Hepatocyte (in vitro differentiated cells): Measurements from ENCODE around the gene VPS29.

Source experiments
- EZH2 ChIP-seq: fragments of 200-600 bp; sonication (generic); IDR thresholded peaks from 2 replicates; pipeline ENCODE4 v1.6.1; 2016; ENCODE audit warnings: antibody characterized with exemption, mild to moderate bottlenecking, borderline replicate concordance
- EZH2phosphoT487 ChIP-seq: fragments of 200-600 bp; sonication (generic); IDR thresholded peaks from one replicate; pipeline ENCODE4 v1.6.1; 2018; ENCODE audit warnings: antibody characterized with exemption, mild to moderate bottlenecking, low read depth, moderate library complexity; ENCODE audit not compliant: unreplicated experiment, severe bottlenecking
- TF ChIP-seq, protein P1 (sequence below): fragments of 200-600 bp; sonication (generic); IDR thresholded peaks from 2 replicates; pipeline ENCODE4 v1.5.1; 2016; ENCODE audit warnings: antibody characterized with exemption, mild to moderate bottlenecking; ENCODE audit not compliant: poor library complexity

DNA sequence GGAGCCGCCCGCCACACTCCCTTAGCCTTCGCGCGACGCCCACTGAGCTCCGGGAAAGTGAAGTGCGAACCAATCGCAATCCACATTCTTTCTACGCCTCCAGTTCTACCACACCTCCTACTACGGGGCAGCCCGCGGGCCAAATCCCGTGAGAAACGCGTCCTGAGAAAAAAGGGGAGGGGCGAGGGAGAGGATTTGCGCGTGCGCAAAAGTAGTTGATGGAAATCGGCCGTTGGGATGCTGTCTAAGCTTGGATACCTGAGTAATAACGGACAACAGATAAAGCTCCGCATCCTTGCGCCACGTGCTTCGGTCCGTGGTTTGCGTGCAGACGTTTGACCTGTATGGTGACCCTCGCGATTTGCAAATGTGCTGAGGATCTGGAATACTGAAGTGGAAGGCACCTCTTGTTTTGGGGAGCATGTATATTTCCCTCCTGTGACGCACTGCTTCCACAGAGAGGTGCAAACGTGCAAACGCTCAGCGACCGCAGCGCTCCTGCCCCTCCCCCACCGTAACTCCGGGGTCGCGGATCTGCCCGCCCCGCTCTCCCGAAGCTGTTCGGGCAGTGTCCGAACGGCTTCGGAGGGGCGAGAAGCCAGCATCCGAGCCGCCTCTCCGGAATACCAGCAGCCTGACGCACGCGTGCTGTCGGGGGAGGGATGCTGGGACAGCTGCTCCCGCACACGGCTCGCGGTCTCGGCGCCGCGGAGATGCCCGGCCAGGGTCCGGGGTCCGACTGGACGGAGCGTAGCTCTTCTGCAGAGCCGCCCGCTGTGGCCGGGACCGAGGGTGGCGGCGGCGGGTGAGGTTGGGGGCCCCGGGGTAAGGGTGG is 33.5 kb downstream of the VPS29 start, which contains the start of the genes FAM216A and GPN3:
- TF ChIP-seq, protein P1, sequence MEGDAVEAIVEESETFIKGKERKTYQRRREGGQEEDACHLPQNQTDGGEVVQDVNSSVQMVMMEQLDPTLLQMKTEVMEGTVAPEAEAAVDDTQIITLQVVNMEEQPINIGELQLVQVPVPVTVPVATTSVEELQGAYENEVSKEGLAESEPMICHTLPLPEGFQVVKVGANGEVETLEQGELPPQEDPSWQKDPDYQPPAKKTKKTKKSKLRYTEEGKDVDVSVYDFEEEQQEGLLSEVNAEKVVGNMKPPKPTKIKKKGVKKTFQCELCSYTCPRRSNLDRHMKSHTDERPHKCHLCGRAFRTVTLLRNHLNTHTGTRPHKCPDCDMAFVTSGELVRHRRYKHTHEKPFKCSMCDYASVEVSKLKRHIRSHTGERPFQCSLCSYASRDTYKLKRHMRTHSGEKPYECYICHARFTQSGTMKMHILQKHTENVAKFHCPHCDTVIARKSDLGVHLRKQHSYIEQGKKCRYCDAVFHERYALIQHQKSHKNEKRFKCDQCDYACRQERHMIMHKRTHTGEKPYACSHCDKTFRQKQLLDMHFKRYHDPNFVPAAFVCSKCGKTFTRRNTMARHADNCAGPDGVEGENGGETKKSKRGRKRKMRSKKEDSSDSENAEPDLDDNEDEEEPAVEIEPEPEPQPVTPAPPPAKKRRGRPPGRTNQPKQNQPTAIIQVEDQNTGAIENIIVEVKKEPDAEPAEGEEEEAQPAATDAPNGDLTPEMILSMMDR: no peak
- no peak for TF ChIP-seq EZH2
- TF ChIP-seq EZH2phosphoT487: no peak
